G401 (cell line): ENCODE data around the gene ATP10A. TPM values are rescaled to one million over a fixed set of nuclear protein-coding genes. Genes with fewer than 3 reads are reported as not detected.
"Not testable (repeated sequence)": the region's sequence is repeated elsewhere in the genome, so short reads cannot be mapped to it uniquely, and the experiment has no call there.

ENCODE experiments used
- DNase-seq: peaks from one replicate; pipeline ENCODE4 v3.0.0-alpha.2; 2015; ENCODE audit warnings: low spot score
- in situ Hi-C: cut with HindIII; loops from 2 replicates; pipeline ENCODE4 v1.10.0; 2016; ENCODE audit warnings: low sequenced_read_pairs, mixed read lengths
- total RNA-seq: library from RNA; depleted of rRNA; stranded (reverse); fragments of >200 nt; shearing (Covaris generic); gene quantifications from 2 replicates; pipeline ENCODE4 v1.2.3, GENCODE V29; 2014

Gene ATP10A
- total RNA-seq, 1 experiment from 2014 or later: 14.1 TPM

GRCh38 chr15:25884370-25884769 is 21.2 kb upstream of the ATP10A start:
- no peak for DNase-seq
- in situ Hi-C loops: no loop called here

GRCh38 chr15:25883463-25884259 is 20.5 kb upstream of the ATP10A start:
- in situ Hi-C loops: no loop called here
- no peak for DNase-seq

GRCh38 chr15:25882466-25882865 is 19.3 kb upstream of the ATP10A start:
- in situ Hi-C loops: no loop called here
- DNase-seq: no peak

GRCh38 chr15:25880877-25881276 is 17.8 kb upstream of the ATP10A start:
- DNase-seq, in situ Hi-C loops: not testable (repeated sequence)

- DNase-seq: no peak
- in situ Hi-C loops: no loop called here
Measured at GRCh38 chr15:25880411-25880810, 17.3 kb upstream of the ATP10A start.

- in situ Hi-C loops: no loop called here
- DNase-seq: no peak
Measured at GRCh38 chr15:25879438-25879837, 16.3 kb upstream of the ATP10A start.

- DNase-seq: no peak
- in situ Hi-C loops: no loop called here
Measured at GRCh38 chr15:25877681-25878080, 14.6 kb upstream of the ATP10A start.

- in situ Hi-C loops: no loop called here
- no peak for DNase-seq
Measured at GRCh38 chr15:25876231-25877140, 13.4 kb upstream of the ATP10A start.

- no peak for DNase-seq
- in situ Hi-C loops: no loop called here
Measured at GRCh38 chr15:25875566-25875965, 12.4 kb upstream of the ATP10A start.

- in situ Hi-C loops: no loop called here
- no peak for DNase-seq
Measured at GRCh38 chr15:25874379-25874778, 11.3 kb upstream of the ATP10A start.

- DNase-seq: no peak
- in situ Hi-C loops: no loop called here
Measured at GRCh38 chr15:25871403-25871802, 8.3 kb upstream of the ATP10A start.

GRCh38 chr15:25870938-25871337 is 7.8 kb upstream of the ATP10A start:
- in situ Hi-C loops: no loop called here
- no peak for DNase-seq

- DNase-seq: no peak
- in situ Hi-C loops: no loop called here
Measured at GRCh38 chr15:25869701-25870100, 6.6 kb upstream of the ATP10A start.

- no peak for DNase-seq
- in situ Hi-C loops: no loop called here
Measured at GRCh38 chr15:25866874-25867273, 3.7 kb upstream of the ATP10A start.

- in situ Hi-C loops: no loop called here
- no peak for DNase-seq
Measured at GRCh38 chr15:25866251-25866650, 3.1 kb upstream of the ATP10A start.

- no peak for DNase-seq
- in situ Hi-C loops: no loop called here
Measured at GRCh38 chr15:25864966-25865365, 1.8 kb upstream of the ATP10A start.

GRCh38 chr15:25863968-25864580 is 947 bp upstream of the ATP10A start:
- in situ Hi-C loops: no loop called here
- DNase-seq: no peak

GRCh38 chr15:25862472-25863110 is 536 bp downstream of the ATP10A start:
- DNase-seq: no peak
- in situ Hi-C loops: no loop called here

GRCh38 chr15:25862071-25862471 is 1.1 kb downstream of the ATP10A start:
- no peak for DNase-seq
- in situ Hi-C loops: no loop called here
